Measurements from ENCODE around the gene CD81.

GRCh38 chr11:2360081-2360642 lies 16.9 kb upstream of the CD81 start:
- TF ChIP-seq, protein P1, sequence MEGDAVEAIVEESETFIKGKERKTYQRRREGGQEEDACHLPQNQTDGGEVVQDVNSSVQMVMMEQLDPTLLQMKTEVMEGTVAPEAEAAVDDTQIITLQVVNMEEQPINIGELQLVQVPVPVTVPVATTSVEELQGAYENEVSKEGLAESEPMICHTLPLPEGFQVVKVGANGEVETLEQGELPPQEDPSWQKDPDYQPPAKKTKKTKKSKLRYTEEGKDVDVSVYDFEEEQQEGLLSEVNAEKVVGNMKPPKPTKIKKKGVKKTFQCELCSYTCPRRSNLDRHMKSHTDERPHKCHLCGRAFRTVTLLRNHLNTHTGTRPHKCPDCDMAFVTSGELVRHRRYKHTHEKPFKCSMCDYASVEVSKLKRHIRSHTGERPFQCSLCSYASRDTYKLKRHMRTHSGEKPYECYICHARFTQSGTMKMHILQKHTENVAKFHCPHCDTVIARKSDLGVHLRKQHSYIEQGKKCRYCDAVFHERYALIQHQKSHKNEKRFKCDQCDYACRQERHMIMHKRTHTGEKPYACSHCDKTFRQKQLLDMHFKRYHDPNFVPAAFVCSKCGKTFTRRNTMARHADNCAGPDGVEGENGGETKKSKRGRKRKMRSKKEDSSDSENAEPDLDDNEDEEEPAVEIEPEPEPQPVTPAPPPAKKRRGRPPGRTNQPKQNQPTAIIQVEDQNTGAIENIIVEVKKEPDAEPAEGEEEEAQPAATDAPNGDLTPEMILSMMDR (conservative IDR thresholded peaks at IDR 0.05 in 1 of 2, IDR thresholded peaks at IDR 0.05 in 1 of 2; ENCODE audit: low read depth in 1 of 2, low read length in 2 of 2), result no peak
- TF ChIP-seq EZH2 (IDR thresholded peaks at IDR 0.05; ENCODE audit: low read length, missing control alignments), result no peak
